BE2C (cell line): ENCODE measurements around the gene MADD.

Experiments
- DNase-seq: peaks from one replicate; pipeline ENCODE4 v3.0.0-alpha.2; 2020
- H3K27me3 ChIP-seq: fragments of 250-450 bp; sonication (Bioruptor Pico); 2 replicates; pipeline ENCODE4 v1.5.1; 2020; ENCODE audit warnings: mild to moderate bottlenecking
- H3K36me3 ChIP-seq: fragments of 250-450 bp; sonication (Bioruptor Pico); 2 replicates; pipeline ENCODE4 v1.5.1; 2020; ENCODE audit warnings: mild to moderate bottlenecking
- H3K4me1 ChIP-seq: fragments of 250-450 bp; sonication (Bioruptor Pico); 2 replicates; pipeline ENCODE4 v1.5.1; 2020
- H3K4me3 ChIP-seq: 2 replicates; pipeline ENCODE4 v1.5.1; 2011; ENCODE audit warnings: low read depth, low read length
- H3K9me3 ChIP-seq: fragments of 250-450 bp; sonication (Bioruptor Pico); 2 replicates; pipeline ENCODE4 v1.5.1; 2020
- CTCF ChIP-seq: IDR thresholded peaks from 2 replicates; pipeline ENCODE4 v1.5.1; 2012; ENCODE audit warnings: mild to moderate bottlenecking, low read depth, low read length

Gene MADD

DNA sequence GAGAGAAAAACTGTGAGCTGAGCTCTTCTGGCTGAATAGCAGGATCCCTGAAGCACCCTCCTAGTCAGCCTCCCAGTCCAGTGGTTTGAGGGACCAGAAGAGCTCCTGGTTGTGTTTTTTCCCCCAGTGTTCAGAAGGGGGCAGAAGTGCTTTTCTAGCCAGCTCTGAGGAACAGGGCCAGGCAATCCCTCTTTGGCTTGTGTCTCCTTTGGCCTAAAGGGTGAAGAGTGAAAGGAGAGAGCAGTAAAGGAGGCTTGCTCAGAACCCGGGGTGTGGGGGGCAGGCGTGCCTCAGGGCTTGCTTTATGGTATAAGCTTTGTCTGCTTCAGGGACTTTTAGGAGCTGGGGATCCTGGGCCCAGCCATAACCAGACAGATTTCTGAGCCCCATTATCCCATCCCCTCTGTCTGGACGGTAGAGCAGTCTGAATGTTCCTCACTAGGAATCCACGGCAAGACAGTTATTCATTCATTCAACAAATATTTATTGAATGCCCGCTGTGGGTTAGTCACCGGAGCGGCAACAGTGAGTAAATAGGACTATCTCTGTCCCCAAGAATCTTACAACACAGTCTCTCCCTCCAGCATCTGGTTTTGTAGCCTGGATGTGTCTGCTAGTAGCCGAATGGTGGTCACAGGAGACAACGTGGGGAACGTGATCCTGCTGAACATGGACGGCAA, 35.8 kb upstream of the MADD start:
- TF ChIP-seq CTCF: peak; percentile 41
- no peaks in the 10 kb centered on the region; the same call in 1 of the 2 replicates for H3K4me1 ChIP-seq
- H3K36me3 ChIP-seq: no peaks in the 10 kb centered on the region
- H3K4me3 ChIP-seq: peak overlapping the region; percentile 45
- no peaks in the 10 kb centered on the region for H3K27me3 ChIP-seq
- H3K9me3 ChIP-seq: no peaks in the 10 kb centered on the region
- peak; percentile 29 for DNase-seq

- Histone ChIP-seq H3K9me3 (no peaks in the 10 kb centered on the region), H3K4me1 (no peaks in the 10 kb centered on the region; the same call in 1 of the 2 replicates), H3K27me3 (no peaks in the 10 kb centered on the region), H3K36me3 (no peaks in the 10 kb centered on the region), H3K4me3 (peak overlapping the region; percentile 45)
- DNase-seq: peak; percentile 39
- TF ChIP-seq CTCF: no peak
Observed at GRCh38 chr11:47234669-47235100, 35.2 kb upstream of the MADD start.

DNA sequence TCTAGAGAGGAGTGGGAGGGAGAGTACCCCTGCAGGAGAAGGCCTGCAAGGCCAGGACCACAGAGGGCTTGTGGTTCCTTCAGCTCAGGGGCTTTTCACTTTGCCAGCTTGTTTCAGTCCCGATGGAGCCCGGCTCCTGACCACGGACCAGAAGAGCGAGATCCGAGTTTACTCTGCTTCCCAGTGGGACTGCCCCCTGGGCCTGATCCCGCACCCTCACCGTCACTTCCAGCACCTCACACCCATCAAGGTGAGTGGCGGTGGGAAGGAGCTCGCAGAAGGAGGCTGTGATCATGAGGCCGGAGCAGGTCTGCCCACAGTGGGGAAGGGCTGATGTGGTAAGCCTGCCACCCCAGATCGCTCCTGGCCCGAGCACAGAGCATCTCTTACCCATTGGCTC, 34.8 kb upstream of the MADD start:
- H3K9me3 ChIP-seq: no peaks in the 10 kb centered on the region
- DNase-seq: no peak
- H3K27me3 ChIP-seq: no peaks in the 10 kb centered on the region
- no peaks in the 10 kb centered on the region; the same call in 1 of the 2 replicates for H3K4me1 ChIP-seq
- TF ChIP-seq CTCF: no peak
- H3K4me3 ChIP-seq: no peak overlapping the region; the same call in 1 of the 2 replicates
- peaks cover 3% of the 10 kb centered on the region; the same call in 1 of the 2 replicates for H3K36me3 ChIP-seq

GRCh38 chr11:47236482-47236881, 33.5 kb upstream of the MADD start:
- DNase-seq: no peak
- H3K36me3 ChIP-seq: peaks cover 3% of the 10 kb centered on the region; the same call in 1 of the 2 replicates
- TF ChIP-seq CTCF: no peak

DNA sequence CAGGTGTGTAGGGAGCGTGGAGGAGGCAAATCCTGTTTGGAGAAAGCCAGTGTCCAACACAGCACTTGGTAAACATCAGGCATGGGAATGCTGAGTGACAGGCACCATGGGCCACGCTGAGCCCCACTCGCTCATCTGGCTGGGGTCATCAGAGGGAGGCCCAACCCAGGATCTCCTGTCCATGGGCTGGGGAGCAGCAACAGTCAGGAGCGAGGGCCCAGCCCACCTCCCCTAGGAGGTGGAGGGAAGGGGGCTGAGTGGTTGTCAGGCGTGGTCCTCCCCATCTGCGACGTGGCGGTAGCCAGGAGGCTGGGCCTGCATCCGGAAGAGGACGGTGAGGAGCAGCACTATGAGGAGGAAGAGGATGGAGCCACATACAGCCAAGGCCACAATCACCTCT, 30.1 kb upstream of the MADD start:
- no peaks in the 10 kb centered on the region for H3K4me1 ChIP-seq
- H3K4me3 ChIP-seq: no peak overlapping the region
- no peak for DNase-seq
- H3K27me3 ChIP-seq: no peaks in the 10 kb centered on the region
- peaks cover 3% of the 10 kb centered on the region for H3K36me3 ChIP-seq
- no peak for TF ChIP-seq CTCF
- no peaks in the 10 kb centered on the region for H3K9me3 ChIP-seq

More at GRCh38 chr11:47236482-47236881, 33.5 kb upstream of the MADD start:
- Histone ChIP-seq H3K9me3 (no peaks in the 10 kb centered on the region), H3K27me3 (no peaks in the 10 kb centered on the region), H3K4me1 (no peaks in the 10 kb centered on the region; the same call in 1 of the 2 replicates), H3K4me3 (no peak overlapping the region)

DNA sequence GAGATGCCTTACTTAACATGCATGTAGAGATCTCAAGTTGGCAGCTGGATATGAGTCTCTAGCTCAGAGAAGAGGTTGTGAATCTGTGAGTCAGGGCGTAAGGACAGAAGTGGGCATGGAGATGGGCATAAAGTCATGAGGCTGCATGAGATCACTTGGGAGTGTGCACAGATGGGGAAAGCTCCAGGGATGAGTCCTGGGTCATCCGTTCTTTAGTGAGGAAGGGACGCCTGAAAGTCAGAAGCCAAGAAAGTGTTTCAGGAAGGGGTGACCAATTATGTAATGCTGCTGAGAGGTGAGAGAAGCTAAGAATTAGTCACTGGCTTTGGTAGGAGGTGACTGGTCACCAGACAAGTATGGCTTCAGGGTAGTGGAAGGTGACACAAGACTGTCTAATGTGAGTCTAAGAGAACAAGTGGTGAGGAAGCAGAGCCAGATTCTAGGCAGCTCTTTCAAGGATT, 28.1 kb upstream of the MADD start:
- Histone ChIP-seq H3K4me3 (no peak overlapping the region), H3K4me1 (no peaks in the 10 kb centered on the region), H3K9me3 (no peaks in the 10 kb centered on the region), H3K36me3 (peaks cover 3% of the 10 kb centered on the region), H3K27me3 (no peaks in the 10 kb centered on the region)
- DNase-seq: no peak
- TF ChIP-seq CTCF: no peak
